OCI-LY3 (cell line): ENCODE data around the gene KBTBD12.

Experiments used
- CTCF ChIP-seq: fragments of 200-600, 300-600 bp; sonication (generic); IDR thresholded peaks from 2 replicates; pipeline ENCODE4 v1.5.1; 2014; ENCODE audit warnings: antibody characterized with exemption, low read length, low read depth
- EZH2phosphoT487 ChIP-seq: fragments of 200-600 bp; shearing (Covaris generic); IDR thresholded peaks from 2 replicates; pipeline ENCODE4 v1.6.1; 2018; ENCODE audit warnings: antibody characterized with exemption, mixed run types, low read depth

- TF ChIP-seq CTCF (no peak), EZH2phosphoT487 (no peak)
Measured at GRCh38 chr3:128004661-128005060, 89.6 kb downstream of the KBTBD12 start.
